ENCODE data around the gene PMEPA1. TPM values are rescaled to one million over a fixed set of nuclear protein-coding genes. Genes with fewer than 3 reads are reported as not detected.

PMEPA1 gene
- total RNA-seq, 4 donors from 2014 or later: 7.5 to 31.3 (median 13.9) TPM

DNA sequence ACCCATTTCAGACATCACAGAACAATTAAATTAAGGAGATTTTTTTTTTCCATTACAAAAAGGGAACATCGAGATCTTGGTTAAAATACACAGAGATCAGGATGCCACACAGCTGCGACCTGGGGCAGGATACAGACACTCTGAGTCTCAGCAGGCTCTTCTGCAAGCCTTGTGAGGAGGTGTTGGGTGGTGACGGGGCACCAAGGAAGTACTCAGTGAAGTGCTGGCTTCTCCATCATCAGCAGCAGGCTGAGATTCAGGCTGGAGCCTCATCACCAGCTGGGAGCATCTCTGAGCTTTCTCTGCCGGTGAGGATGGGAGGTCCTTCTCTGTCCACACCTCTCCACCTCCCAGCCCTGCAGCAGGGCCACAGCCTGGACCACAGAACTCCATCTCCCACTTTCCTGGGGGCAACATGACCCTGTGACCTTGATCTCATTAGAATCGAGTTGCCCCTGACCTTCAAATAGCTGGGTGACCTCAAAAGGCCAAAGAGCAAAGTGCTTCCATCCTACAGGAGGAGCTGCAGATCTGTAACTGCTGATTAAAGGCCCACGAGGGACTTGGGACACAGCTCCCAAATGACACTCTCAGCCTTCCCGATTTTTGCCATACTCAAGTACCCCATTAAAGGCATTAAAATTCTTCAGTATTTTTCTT, 16.0 kb downstream of the PMEPA1 start:
- TF ChIP-seq, protein P1, sequence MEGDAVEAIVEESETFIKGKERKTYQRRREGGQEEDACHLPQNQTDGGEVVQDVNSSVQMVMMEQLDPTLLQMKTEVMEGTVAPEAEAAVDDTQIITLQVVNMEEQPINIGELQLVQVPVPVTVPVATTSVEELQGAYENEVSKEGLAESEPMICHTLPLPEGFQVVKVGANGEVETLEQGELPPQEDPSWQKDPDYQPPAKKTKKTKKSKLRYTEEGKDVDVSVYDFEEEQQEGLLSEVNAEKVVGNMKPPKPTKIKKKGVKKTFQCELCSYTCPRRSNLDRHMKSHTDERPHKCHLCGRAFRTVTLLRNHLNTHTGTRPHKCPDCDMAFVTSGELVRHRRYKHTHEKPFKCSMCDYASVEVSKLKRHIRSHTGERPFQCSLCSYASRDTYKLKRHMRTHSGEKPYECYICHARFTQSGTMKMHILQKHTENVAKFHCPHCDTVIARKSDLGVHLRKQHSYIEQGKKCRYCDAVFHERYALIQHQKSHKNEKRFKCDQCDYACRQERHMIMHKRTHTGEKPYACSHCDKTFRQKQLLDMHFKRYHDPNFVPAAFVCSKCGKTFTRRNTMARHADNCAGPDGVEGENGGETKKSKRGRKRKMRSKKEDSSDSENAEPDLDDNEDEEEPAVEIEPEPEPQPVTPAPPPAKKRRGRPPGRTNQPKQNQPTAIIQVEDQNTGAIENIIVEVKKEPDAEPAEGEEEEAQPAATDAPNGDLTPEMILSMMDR (IDR thresholded peaks at IDR 0.05; ENCODE audit: low read depth): no peak

DNA sequence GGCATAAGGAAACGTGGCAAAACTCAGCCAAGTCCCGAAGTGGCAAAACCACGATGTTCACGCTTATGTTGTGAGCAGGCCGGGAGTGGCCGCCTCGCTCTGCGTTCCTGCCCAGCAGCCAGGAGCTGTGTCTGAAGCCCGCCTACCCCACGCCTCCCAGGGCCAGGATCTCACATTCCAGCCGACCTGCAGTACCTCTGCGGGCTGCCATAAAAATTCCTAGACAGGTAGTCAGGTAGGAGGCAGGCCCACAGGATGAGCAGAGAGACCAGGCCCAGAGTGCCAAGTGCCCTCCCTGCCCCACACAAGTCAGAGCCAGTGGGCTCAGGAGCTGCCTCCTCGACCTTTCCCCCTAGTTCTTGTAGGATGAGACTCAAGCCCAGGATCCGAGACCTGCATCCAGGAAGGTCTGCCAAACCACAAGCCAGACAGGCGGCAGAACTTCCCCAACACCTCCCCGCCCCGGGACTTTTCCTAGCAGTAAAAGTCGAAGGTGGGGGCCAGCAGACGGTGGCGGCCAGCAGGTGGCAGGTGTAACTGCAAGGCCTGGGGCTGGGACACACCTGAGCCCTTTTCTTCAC, 16.7 kb downstream of the PMEPA1 start:
- TF ChIP-seq, protein P1 (IDR thresholded peaks at IDR 0.05; ENCODE audit: low read depth): no peak

DNA sequence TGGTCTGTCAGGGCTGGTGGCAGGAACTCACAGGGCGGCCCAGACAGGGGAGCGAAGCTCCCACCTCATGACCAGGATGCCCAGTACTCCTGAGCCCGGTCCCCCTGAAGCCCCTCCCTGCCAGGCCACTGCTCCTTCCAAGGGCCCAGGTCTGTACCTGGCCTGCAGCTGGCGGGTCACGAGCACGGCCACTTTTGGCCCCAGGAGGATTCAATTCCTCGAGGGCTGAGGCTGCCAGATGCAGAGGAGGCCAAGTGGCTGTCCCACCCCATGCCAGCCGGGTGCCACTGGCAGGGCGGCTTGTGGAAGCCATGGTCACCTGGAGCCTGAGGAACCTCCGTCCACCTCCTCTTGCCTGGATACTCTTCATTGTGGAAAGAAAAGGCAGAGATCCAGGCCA, 17.4 kb downstream of the PMEPA1 start:
- TF ChIP-seq, protein P1 (IDR thresholded peaks at IDR 0.05; ENCODE audit: low read depth): no peak

DNA sequence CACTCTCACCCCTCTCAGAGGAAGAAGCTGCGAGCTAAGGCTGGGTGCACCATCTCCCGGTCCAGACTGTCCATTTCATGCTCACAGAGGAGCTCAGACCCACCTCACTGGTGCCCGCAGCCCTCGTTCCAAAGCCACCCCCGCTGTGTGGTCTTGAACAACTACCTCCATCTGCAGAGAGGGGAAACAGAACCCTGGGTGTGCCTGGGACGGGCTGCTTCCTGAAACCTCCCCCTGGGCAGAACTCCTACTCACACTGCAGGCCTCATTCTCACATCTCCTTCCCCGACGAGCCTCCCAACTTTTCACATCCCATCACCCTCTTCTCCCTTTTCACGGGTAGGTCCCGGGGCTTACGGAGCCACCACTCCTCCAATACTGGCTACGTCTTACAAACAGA, 18.1 kb downstream of the PMEPA1 start:
- TF ChIP-seq, protein P1 (IDR thresholded peaks at IDR 0.05; ENCODE audit: low read depth): no peak

DNA sequence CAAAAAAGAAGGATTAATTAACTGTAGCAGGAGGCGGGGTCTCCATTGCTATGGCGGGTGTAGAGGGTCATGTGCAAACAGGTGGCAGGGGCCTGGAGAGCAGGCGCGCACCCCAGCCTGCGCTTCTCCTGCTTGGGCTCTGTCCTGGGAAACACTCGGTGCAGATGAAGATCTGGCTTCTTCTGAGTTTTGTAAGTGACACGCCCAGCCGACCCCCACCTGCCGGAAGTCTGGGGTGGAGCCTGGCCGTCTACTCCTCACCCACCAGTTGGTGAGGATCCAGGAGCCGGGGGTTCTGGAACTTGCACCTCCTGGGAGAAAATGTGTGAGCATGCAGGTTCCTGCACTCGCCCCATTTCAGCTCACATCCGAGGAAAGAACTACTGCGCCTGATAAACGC, 19.3 kb downstream of the PMEPA1 start:
- TF ChIP-seq, protein P1 (IDR thresholded peaks at IDR 0.05; ENCODE audit: low read depth): no peak

DNA sequence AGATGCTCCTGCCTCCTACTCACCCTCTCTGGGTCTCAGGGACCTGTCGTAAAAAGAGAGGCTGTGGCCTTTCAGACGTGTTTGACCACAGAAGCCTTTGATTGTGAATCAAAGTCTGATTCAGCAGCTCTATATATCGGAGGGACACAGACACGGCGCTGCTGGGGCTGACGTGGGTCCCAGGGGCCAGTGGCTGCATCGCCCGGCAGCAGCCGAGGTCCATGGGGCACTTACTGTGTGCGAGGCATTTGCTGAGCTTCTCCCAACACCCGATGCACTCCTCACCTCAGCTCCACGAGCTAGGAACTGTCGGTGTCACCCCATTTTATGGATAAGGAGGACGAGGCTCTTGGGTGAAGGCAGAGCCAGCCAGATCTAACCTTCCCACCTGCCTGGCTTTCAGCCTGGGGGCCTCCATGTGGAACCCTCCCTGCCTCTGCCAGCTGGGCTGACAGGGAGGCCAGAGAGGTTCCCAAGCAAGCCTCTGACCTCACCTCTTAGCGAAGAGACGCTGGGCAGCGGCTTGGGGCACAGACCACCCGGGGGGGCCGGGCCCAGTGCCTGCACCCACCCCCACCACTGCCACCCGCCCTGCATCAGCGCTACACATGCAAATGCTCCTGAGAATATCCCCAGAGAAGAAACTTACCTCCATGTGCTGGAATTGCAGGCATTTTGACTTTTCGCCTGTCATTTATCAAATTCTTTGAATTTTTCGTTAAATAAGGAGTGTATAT, 19.9 kb downstream of the PMEPA1 start:
- TF ChIP-seq, protein P1 (IDR thresholded peaks at IDR 0.05; ENCODE audit: low read depth): no peak

DNA sequence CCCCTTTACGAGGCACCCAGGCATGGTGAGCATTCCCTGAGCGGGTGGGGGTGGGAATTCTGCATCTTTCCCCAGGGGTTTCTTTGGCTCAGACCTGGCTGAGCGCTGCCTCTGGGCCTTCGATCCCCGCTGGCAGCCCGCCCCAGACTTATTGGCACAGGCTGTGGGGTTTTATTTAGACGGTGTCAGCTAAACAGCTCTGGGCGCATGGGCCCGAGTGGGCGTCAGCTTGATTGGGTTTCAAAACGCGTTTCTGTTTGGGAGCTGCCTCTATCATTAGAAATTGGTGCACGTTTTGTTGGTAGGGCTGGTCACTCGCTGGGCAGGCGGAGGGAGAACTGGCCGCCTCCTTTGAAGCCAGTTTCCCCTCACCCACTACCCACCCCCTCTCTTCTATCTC, 21.0 kb downstream of the PMEPA1 start:
- TF ChIP-seq, protein P1 (IDR thresholded peaks at IDR 0.05; ENCODE audit: low read depth): no peak
